Bone marrow (tissue), 2 donors: Measurements from ENCODE around the gene LRRC7.

Experiments used
- DNase-seq, 2 donors: peaks; one replicate each; lab custom pipeline; 2025; lab: John Stamatoyannopoulos, UW

Gene LRRC7

DNA sequence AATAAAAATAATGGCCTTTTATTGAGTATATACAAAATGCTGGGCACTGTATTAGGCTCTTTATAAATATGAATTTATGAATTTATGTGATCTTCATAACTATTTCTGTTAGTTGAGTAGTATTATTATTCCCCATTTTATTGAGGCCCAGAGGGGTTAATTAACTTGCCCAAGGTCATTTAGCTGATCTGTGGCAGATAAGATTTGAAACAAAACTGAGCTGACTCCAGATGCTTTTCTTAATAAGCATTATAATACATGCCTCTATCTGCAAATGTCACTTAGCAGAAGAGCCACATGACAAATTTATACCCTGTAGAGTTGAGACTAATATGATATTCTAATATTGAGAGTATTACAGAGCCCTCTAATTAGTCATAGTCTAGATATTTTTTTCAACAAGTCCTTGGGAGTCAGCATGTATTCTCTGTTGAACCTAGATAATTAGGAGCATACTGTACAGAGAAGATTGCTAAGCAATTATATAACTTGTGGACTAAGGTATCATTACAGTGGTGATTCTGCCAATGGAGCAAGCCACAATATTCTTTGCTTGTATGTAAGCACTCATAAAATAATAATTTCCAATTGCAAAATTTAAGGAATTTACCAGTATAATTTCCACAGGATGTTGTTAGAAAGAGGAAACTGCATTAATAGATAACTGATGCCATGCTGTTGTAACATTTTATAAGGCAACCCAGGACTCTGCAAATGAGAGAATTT lies 525.7 kb downstream of the LRRC7 start:
- no peak for DNase-seq

GRCh38 chr1:70101231-70101630 lies 533.5 kb downstream of the LRRC7 start:
- DNase-seq = no peak

DNA sequence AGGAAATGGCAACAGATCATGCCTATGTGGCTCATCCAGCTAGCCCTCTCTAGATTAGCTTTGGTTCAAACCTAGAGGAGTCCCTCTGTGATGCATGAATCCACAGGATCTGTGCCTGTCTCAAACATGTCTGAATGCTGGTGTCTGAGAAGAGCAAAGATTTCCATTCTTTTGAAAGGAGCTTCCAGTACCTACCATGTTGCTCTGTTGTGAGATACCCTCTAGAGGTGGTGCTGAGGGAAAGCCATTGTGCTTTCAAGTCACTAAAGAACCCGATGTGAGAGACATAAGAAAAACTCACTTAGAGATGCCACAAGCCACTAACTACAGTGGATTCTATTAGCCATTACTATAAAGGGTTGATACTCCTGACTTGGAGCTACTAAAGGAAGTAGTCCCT lies 534.1 kb downstream of the LRRC7 start:
- DNase-seq = no peak

DNA sequence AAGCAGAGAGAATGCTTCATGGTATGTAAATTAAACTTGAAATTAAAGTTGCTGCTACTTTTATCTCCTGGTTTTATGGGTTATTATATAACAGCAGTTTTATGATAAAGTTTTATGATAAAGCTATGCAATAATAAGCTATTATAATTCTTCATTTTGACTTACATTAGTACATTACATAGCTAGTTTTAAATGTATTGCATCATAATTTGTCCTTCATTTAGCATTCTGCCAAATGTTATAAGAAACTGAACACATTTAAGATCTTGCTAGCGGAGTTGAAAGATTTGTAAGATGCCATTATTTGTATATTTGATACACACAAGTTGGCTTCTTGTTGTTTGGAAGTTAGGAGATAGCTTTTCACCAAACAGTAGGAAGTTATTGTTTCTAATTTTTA lies 536.0 kb downstream of the LRRC7 start:
- no peak for DNase-seq

DNA sequence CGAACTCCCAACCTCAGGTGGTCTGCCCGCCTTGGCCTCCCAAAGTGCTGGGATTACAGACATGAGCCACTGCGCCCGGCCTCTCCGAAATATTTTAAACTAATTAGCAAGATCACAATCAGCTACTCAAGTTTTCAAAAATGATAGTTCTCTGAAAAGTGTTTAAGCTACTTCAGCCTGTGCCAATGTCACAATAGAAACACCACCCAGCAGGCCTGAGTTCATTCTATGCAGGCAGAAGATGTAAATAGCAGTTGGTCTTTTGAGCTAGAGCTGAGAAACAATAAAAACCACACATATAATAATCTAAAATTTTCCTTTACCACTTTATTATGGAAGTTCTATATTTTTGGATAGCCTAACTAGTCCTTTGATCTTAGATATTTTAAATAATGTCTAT lies 541.5 kb downstream of the LRRC7 start:
- no peak for DNase-seq

DNA sequence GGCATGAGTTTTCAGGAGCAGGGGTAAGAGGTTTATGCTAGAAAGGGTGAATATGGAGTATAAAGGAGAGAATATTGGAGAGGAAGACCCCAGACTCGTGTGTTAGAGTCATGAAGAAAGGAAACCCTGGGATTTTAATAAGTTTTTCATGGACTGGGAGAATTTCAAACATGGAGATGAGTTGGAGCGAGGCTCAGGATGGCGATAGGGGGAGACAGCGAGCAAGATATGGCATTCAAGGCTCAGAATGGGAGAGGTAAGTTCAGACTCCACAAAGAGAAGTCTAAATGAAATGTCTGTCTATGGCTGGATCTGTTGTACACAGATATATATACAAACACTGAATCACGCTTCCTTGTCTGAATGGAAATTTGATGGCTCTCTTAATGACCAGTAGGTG lies 545.1 kb downstream of the LRRC7 start:
- no peak for DNase-seq

- DNase-seq = no peak
Observed at GRCh38 chr1:70115315-70115714, 547.6 kb downstream of the LRRC7 start.

DNA sequence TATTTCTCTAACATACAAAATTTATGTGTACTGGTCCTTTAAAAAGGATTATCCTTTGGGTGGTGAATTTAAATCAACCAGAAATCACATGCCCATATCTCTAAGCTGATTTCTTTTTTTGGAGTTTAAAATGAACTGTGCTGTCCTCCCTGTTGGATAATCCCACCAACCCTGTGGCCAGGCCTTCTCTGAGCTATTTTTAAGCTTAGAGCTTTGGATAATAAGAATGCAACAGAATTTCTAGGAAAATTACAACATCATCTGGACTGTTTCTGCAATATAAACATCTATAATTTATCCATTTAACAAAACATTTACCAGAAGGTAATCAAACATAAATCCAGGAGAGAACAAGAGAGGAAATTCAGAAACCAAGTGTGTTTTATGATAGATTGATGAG lies 549.3 kb downstream of the LRRC7 start:
- DNase-seq = no peak

DNA sequence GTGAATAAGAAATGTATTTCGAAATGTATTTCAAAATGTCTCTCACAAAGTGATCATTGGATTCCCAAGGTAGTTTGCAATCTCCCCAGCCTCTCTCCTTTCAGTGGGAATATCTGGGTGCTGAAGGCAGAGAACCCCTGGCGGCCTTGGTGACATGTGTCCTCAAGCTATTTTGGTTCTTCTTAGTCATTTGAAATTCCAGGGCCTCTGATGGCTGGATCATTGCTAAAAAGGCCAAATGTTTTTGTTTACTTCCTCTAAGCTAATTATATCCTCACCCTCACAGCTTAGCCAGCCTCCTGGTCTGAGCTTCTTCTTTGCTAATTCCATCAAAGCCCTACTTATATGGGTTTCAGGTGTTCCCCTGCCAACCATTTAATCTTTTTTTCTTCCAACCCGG lies 566.4 kb downstream of the LRRC7 start:
- no peak for DNase-seq

DNA sequence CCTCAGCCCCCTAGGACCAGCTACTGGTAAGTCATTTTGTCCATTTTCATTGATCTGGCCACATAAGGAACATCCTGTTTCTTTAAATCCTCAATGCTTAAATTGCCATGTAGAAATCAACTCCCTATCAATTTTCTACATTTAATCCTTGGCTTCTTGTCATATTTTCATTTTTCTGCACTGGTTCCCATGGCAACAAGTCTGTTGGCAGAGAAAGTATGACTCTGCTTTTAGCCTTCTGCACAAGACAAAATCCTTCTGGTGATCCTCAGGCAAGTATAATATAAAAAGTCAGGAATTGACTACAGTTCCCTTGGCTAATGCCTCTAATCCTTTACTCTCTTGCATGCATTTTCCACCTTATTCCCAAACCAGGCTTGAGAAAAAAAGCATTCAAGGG lies 572.6 kb downstream of the LRRC7 start:
- no peak for DNase-seq

GRCh38 chr1:70140894-70141293 lies 573.2 kb downstream of the LRRC7 start:
- no peak for DNase-seq

GRCh38 chr1:70142075-70142474 lies 574.4 kb downstream of the LRRC7 start:
- DNase-seq = no peak

GRCh38 chr1:70143048-70143659 lies 575.4 kb downstream of the LRRC7 start:
- DNase-seq = no peak

DNA sequence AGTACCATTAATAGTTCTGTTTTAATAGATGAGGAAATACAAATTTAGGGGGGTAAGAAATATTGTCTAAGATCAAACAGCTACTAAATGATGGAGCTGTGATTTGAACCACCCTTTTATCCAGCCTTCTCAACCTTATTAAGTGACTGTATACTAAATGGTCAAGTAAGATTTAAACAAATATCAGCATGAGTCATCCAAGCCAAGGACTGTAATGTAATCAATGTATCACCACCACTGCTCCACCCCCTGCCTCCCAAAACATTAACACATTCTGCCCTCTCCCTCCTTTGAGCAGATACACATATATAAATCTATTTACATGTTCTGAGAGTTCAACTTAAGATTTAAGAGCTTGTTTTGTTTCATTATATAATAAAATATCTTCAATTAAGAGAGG lies 578.8 kb downstream of the LRRC7 start:
- no peak for DNase-seq

DNA sequence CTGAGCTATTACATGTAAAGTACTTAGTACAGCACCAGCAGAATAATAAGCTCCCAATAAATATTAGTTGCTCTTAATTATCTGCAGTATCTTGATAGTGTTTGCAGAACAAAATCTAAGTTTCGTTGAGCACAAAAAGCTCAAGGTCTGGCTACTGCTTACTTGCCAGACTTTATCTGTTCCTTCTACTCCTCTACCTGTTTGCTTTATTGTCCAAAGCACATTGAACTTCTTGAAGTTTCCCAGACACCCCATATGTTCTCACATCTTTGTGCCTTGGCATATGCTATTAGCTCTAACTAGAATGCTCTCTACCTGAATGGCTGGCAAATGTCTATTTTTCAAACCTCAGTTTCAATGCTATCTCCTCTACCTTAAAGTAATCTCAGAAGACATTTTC lies 582.7 kb downstream of the LRRC7 start:
- DNase-seq = no peak

GRCh38 chr1:70153739-70154138 lies 586.0 kb downstream of the LRRC7 start:
- no peak for DNase-seq

DNA sequence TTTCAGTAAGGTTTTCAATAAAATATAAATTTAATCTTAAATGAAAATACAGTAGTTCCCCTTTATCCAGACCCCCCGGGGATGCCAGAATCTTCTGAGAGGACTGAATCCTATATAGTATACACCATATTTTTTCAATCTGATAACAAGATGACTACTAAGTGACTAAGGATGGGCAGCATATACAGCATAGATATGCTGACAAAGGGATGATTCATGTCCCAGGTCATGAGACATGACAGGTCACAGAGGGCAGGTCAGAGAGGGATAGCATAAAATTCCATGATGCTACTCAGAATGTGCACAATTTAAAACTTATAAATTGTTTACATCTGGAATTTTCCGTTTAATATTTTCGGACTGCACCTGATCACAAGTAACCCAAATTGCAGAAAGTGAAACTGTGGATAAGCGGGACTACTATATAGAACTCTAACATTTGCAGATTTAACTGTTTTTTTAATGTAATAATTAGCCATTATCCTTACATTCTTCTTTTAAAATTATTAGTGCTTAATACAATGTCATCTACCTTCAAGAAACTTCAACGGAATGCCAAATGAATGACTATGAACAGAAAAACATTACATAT lies 588.9 kb downstream of the LRRC7 start:
- no peak for DNase-seq

GRCh38 chr1:70164350-70164749 lies 596.6 kb downstream of the LRRC7 start:
- DNase-seq = no peak

DNA sequence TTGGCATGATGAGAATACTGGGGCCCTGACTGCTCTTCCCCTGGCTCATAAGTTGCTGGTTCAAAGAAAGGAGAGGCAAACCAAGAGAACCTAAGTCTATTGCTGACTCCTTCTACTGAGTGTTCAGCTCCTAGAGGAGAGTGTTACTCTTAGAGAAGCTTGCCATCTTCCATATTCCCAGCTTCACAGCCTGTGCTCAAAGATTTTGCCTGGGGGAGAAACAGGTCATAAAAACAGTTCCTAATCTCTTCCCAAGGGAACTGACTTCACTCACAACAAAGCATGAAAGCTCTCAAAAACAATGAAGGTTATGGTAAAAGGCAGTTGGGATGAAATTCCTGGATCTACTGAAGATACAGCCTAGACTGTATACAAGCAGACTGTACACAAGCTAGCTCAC lies 600.6 kb downstream of the LRRC7 start:
- DNase-seq = no peak

DNA sequence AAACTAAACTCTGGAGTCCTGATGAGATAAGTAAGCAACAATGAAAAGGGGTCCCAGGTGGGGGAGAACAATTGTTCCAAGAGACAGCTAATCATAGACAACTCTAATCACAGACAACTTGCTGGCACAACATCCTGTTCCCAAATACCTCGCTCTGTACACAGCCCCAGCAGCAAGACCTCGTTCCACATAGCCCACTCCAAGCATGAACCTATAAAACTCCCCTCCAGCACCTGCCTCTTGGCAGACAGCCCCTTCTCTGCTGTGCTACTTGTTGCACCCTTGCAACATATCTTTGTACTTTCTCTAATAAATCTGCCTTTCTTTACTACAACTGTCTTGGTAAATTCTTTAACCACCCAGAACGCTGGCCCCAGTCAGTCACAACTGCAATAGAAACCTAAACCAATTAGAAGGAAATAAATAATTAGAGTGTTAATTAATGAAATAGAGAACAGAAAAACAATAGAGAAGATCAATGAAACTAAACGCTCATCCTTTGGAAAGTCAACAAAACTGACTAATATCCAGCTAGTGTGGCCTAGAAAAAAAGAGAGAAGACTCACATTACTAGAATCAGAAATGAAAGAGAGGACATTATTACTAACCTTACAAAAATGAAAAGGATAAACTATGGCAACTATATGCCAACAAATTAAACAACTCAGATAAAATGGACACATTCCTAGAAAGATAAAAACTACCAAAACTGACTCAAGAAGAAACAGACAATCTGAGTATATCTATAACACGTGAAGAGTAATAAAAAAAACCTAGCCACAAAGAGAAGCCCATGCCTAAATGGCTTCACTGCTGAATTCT lies 601.5 kb downstream of the LRRC7 start:
- no peak for DNase-seq

DNA sequence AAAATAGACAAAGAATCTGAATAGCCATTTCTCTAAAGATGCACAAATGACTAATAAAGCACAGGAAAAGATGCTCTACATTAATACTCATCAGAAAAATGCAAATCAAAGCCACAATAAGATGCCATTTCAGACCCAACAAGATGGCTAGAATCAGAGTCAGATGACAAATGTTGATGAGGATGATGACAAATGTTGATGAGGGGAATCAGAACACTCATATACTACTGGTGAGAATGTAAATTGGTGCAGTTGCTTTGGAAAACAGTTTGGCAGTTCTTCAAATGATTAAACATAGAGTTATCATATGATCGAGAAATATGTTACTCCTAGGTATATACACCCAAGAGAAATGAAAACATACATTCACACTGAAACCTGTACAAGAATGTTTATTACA lies 603.8 kb downstream of the LRRC7 start:
- no peak for DNase-seq
